PC-9 (cell line): ENCODE results near the gene GDF7.
A peak's percentile ranks its signal among the peaks of the same experiment; 100 is the strongest.

ENCODE experiments used
- EZH2 ChIP-seq: fragments of 200-600 bp; sonication (generic); IDR thresholded peaks from 2 replicates; pipeline ENCODE4 v1.8.0; 2017; ENCODE audit warnings: antibody characterized with exemption, low read depth
- TF ChIP-seq, protein P1 (sequence below): fragments of 200-600 bp; sonication (generic); conservative IDR thresholded peaks from 2 replicates; pipeline ENCODE4 v1.6.1; 2017; ENCODE audit warnings: mixed run types, antibody characterized with exemption, mild to moderate bottlenecking, moderate library complexity

DNA sequence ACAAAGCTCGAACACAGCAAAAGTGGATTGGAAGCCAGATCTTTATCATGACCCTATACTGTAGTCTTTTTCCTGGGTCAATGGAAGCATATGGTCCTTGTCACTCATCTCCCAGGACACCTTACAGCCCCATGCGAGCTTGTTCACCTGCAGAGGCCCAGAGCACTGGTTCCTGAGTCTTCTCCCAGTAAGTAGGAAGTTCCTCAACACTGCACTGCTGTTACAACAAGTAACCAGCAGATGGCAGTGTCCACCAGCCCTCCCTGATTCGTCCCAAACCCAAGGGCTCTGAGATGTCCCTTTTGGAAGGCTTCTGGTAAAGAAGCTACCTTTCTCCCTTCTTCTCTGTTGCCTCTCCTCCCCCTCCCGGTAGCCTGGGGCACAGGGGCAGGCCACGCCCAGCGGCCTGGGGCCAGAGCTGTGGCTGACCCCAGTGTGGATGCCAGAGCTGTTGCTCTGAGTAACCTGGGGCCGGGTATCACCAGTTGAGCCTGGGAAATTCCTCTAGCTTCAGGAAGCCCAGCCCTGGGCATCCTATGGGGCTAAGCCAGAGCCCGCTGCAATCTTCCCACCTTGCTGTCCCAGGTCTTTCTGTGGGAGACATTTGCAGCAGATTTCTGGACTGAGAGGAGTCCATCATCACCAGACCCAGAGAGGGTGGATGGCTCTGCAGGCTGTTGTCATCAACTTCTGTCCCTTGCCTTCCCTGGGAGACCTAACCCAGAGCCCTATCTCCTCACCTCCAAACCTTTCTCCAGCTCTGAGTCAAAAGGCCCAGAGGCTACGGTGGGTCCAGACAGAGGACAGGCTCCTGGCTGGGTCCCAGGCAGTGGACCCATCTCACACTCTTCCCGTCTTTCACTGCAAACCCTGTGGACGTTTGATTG lies 5.3 kb upstream of the GDF7 start:
- TF ChIP-seq, protein P1, sequence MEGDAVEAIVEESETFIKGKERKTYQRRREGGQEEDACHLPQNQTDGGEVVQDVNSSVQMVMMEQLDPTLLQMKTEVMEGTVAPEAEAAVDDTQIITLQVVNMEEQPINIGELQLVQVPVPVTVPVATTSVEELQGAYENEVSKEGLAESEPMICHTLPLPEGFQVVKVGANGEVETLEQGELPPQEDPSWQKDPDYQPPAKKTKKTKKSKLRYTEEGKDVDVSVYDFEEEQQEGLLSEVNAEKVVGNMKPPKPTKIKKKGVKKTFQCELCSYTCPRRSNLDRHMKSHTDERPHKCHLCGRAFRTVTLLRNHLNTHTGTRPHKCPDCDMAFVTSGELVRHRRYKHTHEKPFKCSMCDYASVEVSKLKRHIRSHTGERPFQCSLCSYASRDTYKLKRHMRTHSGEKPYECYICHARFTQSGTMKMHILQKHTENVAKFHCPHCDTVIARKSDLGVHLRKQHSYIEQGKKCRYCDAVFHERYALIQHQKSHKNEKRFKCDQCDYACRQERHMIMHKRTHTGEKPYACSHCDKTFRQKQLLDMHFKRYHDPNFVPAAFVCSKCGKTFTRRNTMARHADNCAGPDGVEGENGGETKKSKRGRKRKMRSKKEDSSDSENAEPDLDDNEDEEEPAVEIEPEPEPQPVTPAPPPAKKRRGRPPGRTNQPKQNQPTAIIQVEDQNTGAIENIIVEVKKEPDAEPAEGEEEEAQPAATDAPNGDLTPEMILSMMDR: peak; percentile 98
- TF ChIP-seq EZH2: no peak
